ENCODE measurements around the gene SCNN1G.

SCNN1G gene

DNA sequence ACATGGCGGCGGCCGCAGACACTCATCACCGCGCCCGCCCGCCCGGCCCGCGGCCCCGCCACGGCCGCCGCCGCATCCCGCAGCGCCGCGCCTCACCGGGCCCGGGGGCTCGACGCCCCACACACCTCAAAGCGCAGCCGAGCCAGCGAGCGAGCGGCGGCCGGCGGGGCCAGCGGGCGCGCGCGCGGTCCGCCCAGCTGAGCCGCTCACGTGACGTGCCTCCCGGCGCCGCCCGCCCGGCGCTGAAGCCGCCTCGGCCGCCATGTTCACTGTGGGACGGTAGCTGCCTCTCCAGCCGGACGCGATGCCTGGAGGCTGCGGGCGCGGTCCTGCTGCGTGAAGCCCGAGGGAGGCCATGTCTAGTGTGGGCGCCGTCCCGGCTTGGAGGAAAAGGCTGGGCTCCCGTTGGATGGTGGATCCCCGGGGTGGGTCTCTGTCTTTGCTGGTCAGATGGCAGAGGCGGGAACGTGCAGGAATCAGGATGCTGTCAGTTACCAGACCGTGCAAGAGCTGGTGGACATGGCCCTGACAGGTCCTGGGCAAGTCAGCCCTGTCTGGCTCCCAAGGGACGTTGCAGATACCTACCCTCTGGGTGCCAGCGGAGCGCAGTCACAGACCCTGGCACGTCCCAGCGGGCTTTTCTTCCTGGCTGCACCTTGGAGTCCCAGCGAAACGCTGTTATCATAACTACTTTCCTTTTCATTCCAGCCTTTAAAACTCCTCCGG, 33.1 kb upstream of the SCNN1G start, which contains the start of gene USP31:
USP31 (minus strand) TSS at position 186 of the 726 bp plus-strand sequence; CDS start at position 4, 182 bp downstream.
- TF ChIP-seq, protein P1, sequence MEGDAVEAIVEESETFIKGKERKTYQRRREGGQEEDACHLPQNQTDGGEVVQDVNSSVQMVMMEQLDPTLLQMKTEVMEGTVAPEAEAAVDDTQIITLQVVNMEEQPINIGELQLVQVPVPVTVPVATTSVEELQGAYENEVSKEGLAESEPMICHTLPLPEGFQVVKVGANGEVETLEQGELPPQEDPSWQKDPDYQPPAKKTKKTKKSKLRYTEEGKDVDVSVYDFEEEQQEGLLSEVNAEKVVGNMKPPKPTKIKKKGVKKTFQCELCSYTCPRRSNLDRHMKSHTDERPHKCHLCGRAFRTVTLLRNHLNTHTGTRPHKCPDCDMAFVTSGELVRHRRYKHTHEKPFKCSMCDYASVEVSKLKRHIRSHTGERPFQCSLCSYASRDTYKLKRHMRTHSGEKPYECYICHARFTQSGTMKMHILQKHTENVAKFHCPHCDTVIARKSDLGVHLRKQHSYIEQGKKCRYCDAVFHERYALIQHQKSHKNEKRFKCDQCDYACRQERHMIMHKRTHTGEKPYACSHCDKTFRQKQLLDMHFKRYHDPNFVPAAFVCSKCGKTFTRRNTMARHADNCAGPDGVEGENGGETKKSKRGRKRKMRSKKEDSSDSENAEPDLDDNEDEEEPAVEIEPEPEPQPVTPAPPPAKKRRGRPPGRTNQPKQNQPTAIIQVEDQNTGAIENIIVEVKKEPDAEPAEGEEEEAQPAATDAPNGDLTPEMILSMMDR (IDR thresholded peaks at IDR 0.05; ENCODE audit: insufficient read depth, low read length, missing control alignments), result no peak
- CTCF ChIA-PET, result interaction anchor here (1.0 to 1.1 kb wide), 3 partner anchors 33 to 286 kb away, joined by 3 read pairs; partner anchors contain the start of gene SCNN1G
- H3K4me3 ChIP-seq (ENCODE audit: low read depth, low read length), result peak within 1 kb of the TSS; percentile 82
- POLR2A ChIA-PET, result interaction anchor here (0.9 kb wide), 1 partner anchor 243 kb away, joined by 3 read pairs; no protein-coding TSS in a partner anchor
- DNase-seq (ENCODE audit: low read depth, low spot score), result peak; percentile 44

DNA sequence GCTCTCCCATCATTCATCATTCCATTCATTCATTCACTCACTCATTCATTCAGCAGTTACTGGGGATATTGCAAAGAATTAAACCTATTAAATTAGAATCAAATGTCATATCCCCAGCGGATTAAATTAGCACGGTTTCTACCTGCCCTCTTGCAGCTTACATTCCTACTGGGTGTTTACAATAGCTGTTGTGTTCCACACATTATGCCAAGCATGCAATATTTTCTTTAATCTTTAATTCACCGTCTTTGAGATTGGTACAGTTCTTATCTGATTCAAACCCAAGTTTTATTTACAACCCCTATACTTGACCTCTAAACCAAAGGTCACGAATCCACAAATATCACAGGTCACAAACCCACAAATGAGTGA, 32.6 kb upstream of the SCNN1G start:
- CTCF ChIA-PET, result interaction anchor here (1.0 to 1.1 kb wide), 2 partner anchors 33 to 286 kb away, joined by 3 read pairs; partner anchors contain the start of gene SCNN1G

DNA sequence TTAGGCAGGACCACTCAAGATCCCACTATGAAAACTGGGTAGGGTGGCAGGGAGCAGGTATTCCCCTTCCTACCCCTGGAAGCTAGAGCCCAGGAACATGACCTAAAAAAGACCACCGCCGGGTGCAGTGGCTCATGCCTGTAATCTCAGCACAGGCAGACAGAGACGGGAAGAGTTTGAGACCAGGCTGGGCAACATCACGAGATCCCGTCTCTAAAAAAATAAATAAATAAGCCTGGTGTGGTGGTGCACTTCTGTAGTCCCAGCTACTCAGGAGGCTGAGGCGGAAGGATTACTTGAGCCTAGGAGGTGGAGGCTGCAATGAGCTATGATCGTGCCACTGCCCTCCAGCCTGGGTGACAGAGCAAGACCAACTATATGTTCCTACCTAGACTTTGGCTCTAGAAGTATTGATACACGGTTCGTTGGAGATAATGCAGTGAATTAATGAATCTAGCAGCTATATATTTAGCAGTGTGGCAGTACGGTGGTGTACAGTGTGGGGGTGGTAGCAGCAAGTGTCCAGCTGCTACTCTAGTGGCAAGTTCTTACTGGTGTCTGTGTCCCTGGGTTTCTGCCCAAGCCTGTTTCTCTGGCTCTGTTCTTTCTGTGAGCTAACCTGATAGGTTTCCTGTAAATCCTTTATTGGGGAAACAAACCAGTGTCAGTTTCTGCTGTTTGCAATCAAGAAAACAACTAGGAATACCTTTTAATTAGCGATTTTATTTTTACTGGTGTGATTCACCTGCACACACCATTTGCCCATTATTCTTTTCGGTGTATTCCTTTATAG, 30.0 kb upstream of the SCNN1G start:
- TF ChIP-seq, protein P1 (IDR thresholded peaks at IDR 0.05; ENCODE audit: insufficient read depth, low read length, missing control alignments), result no peak
- POLR2A ChIA-PET, result no interaction called here
- H3K4me3 ChIP-seq (ENCODE audit: low read depth, low read length), result no peak overlapping the region
- no peak for DNase-seq (ENCODE audit: low read depth, low spot score)
- CTCF ChIA-PET, result interaction anchor here (1.1 kb wide), 1 partner anchor 28 kb away, joined by 3 read pairs; no protein-coding TSS in a partner anchor

More for the DNA sequence above, 32.6 kb upstream of the SCNN1G start:
- no peak for DNase-seq (ENCODE audit: low read depth, low spot score)
- peak overlapping the region; percentile 82 for H3K4me3 ChIP-seq (ENCODE audit: low read depth, low read length)
- TF ChIP-seq, protein P1 (IDR thresholded peaks at IDR 0.05; ENCODE audit: insufficient read depth, low read length, missing control alignments), result no peak
- POLR2A ChIA-PET, result no interaction called here

DNA sequence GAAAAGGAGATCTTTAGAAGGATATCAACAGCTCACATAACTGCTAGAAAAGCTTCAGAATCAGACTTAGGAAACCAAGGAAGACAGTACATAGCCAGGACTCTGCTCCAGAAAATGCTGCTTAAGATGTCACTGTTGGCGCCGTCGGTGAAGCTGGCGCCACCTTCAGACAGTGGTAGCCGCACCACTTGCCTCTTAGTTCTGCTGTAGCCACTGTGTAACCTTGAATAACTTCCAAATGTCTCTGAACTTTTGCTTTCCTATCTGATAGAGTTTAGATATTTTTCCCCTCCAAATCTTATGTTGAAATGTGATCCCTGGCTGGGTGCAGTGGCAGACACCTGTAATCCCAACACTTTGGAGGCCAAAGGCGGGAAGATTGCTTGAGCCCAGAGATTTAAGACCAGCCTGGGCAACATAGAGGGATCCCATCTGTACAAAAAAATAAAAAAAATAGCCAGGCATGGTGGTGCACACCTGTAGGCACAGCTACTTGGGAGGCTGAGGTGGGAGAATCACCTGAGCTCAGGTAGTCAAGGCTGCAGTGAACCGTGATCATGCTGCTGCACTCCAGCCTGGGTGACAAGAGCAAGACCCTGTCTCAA, 27.0 kb upstream of the SCNN1G start:
- no peak overlapping the region for H3K4me3 ChIP-seq (ENCODE audit: low read depth, low read length)
- TF ChIP-seq, protein P1 (IDR thresholded peaks at IDR 0.05; ENCODE audit: insufficient read depth, low read length, missing control alignments), result peak; percentile 38
- ChIA-PET POLR2A (no interaction called here), CTCF (interaction anchor here (0.6 kb wide), 1 partner anchor 26 kb away, joined by 4 read pairs; no protein-coding TSS in a partner anchor)
- no peak for DNase-seq (ENCODE audit: low read depth, low spot score)

DNA sequence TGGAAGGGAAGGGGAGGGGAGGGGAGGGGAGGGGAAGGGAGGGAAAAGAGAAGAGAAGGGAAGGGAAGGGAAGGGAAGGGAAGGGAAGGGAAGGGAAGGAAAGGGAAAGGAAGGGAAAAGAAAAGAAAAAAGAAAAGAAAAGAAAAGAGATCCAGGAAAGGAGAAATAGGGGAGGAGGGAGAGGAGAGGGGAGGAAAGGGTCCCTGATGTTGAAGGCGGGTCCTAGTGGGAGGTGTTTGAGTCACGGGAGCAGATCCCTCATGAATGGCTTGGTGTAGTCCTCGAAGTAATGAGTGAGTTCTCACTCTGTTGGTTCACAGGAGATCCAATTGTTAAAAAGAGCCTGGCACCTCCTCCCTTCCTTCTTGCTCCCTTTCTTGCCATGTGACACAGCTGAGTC, 26.4 kb upstream of the SCNN1G start:
- TF ChIP-seq, protein P1 (IDR thresholded peaks at IDR 0.05; ENCODE audit: insufficient read depth, low read length, missing control alignments), result no peak
- ChIA-PET POLR2A (no interaction called here), CTCF (no interaction called here)
- DNase-seq (ENCODE audit: low read depth, low spot score), result no peak
- no peak overlapping the region for H3K4me3 ChIP-seq (ENCODE audit: low read depth, low read length)

All from AG04449 (cell line).